Epithelial cell of prostate (primary cell): ENCODE measurements around the gene DMRT1.
"Not testable (repeated sequence)": the region's sequence is repeated elsewhere in the genome, so short reads cannot be mapped to it uniquely, and the experiment has no call there.

Experiments used
- DNase-seq: peaks from one replicate; pipeline ENCODE4 v3.0.0-alpha.2; 2011; ENCODE audit warnings: low read depth, low spot score
- H3K27ac ChIP-seq: fragments of 450-650 bp; 2 replicates; pipeline ENCODE4 v1.5.1; 2017; ENCODE audit warnings: mild to moderate bottlenecking

The DMRT1 gene

GRCh38 chr9:852539-852938 lies 11.0 kb downstream of the DMRT1 start:
- H3K27ac ChIP-seq = no peak overlapping the region
- DNase-seq = no peak

GRCh38 chr9:859251-859650 lies 17.8 kb downstream of the DMRT1 start:
- H3K27ac ChIP-seq = no peak overlapping the region
- DNase-seq = no peak

GRCh38 chr9:860706-861105 lies 19.2 kb downstream of the DMRT1 start:
- H3K27ac ChIP-seq = no peak overlapping the region
- no peak for DNase-seq

GRCh38 chr9:861525-861924 lies 20.0 kb downstream of the DMRT1 start:
- H3K27ac ChIP-seq = not testable (repeated sequence)

GRCh38 chr9:875119-875962 lies 33.8 kb downstream of the DMRT1 start:
- no peak overlapping the region for H3K27ac ChIP-seq
- no peak for DNase-seq

More at GRCh38 chr9:861525-861924, 20.0 kb downstream of the DMRT1 start:
- not testable (repeated sequence) for DNase-seq

- DNase-seq = no peak
- H3K27ac ChIP-seq = no peak overlapping the region
These were observed 34.9 kb downstream of the DMRT1 start for GRCh38 chr9:876425-876824.

- H3K27ac ChIP-seq = no peak overlapping the region
- DNase-seq = no peak
These were observed 36.7 kb downstream of the DMRT1 start for GRCh38 chr9:878239-878638.

- DNase-seq = no peak
- no peak overlapping the region for H3K27ac ChIP-seq
These were observed 39.2 kb downstream of the DMRT1 start for GRCh38 chr9:880725-881124.

GRCh38 chr9:882416-882924 lies 41.0 kb downstream of the DMRT1 start:
- DNase-seq = no peak
- H3K27ac ChIP-seq = no peak overlapping the region

- DNase-seq = no peak
- no peak overlapping the region for H3K27ac ChIP-seq
These were observed 41.5 kb downstream of the DMRT1 start for GRCh38 chr9:883011-883410.

GRCh38 chr9:886886-887285 lies 45.4 kb downstream of the DMRT1 start:
- DNase-seq = no peak

GRCh38 chr9:892123-892522 lies 50.6 kb downstream of the DMRT1 start:
- no peak for DNase-seq
- no peak overlapping the region for H3K27ac ChIP-seq

More at GRCh38 chr9:886886-887285, 45.4 kb downstream of the DMRT1 start:
- H3K27ac ChIP-seq = no peak overlapping the region

GRCh38 chr9:893115-893514 lies 51.6 kb downstream of the DMRT1 start:
- DNase-seq = no peak
- H3K27ac ChIP-seq = no peak overlapping the region

- H3K27ac ChIP-seq = no peak overlapping the region
- DNase-seq = peak; percentile 8
These were observed 52.4 kb downstream of the DMRT1 start for GRCh38 chr9:893843-894420.

GRCh38 chr9:899440-900184 lies 58.1 kb downstream of the DMRT1 start:
- DNase-seq = no peak

GRCh38 chr9:903886-904285 lies 62.4 kb downstream of the DMRT1 start:
- no peak overlapping the region for H3K27ac ChIP-seq
- DNase-seq = no peak

More at GRCh38 chr9:899440-900184, 58.1 kb downstream of the DMRT1 start:
- no peak overlapping the region for H3K27ac ChIP-seq

GRCh38 chr9:905906-906305 lies 64.4 kb downstream of the DMRT1 start:
- H3K27ac ChIP-seq = no peak overlapping the region
- no peak for DNase-seq

GRCh38 chr9:908536-909205 lies 67.2 kb downstream of the DMRT1 start:
- DNase-seq = no peak
- no peak overlapping the region for H3K27ac ChIP-seq

- no peak for DNase-seq
- H3K27ac ChIP-seq = no peak overlapping the region
These were observed 69.5 kb downstream of the DMRT1 start for GRCh38 chr9:911005-911404.

- no peak for DNase-seq
These were observed 71.3 kb downstream of the DMRT1 start for GRCh38 chr9:912776-913175.

More at GRCh38 chr9:912776-913175, 71.3 kb downstream of the DMRT1 start:
- no peak overlapping the region for H3K27ac ChIP-seq
